ENCODE results near the gene GOLGA6L25. TPM values are rescaled to one million over a fixed set of nuclear protein-coding genes. Genes with fewer than 3 reads are reported as not detected.
A peak's percentile ranks its signal among the peaks of the same experiment; 100 is the strongest.
"Not testable (repeated sequence)": the region's sequence is repeated elsewhere in the genome, so short reads cannot be mapped to it uniquely, and the experiment has no call there.

Gene GOLGA6L25
- total and polyA plus RNA-seq, 2 experiments from 2014 or later = not detected

GRCh38 chr15:28588977-28589606 lies 35.7 kb downstream of the GOLGA6L25 start:
- not testable (repeated sequence) for H3K36me3 Mint-ChIP-seq (ENCODE audit: low read depth); H3K79me2 ChIP-seq (replicated peaks; ENCODE audit: insufficient read depth); H3K4me1 Mint-ChIP-seq; H3K36me3 ChIP-seq (ENCODE audit: insufficient read depth); H3K4me3 Mint-ChIP-seq; H3K9me3 Mint-ChIP-seq; H3K27me3 ChIP-seq (ENCODE audit: insufficient read depth); H3K27ac Mint-ChIP-seq; DNase-seq (ENCODE audit: low spot score); H2AFZ ChIP-seq; H3K4me3 ChIP-seq; H3F3A ChIP-seq (replicated peaks; ENCODE audit: low read depth); H3K4me2 ChIP-seq; ATAC-seq; H3K27ac ChIP-seq (ENCODE audit: low read depth); H3K9me2 ChIP-seq (ENCODE audit: insufficient read depth); H3K4me1 ChIP-seq (ENCODE audit: insufficient read depth); H3K27me3 Mint-ChIP-seq (ENCODE audit: insufficient read depth, low read depth, poor library complexity); H4K20me1 ChIP-seq (replicated peaks; ENCODE audit: insufficient read depth)

- H3K79me2 ChIP-seq (replicated peaks; ENCODE audit: insufficient read depth); H3K27me3 ChIP-seq (ENCODE audit: insufficient read depth); H3K36me3 Mint-ChIP-seq (ENCODE audit: low read depth); H3K9me2 ChIP-seq (ENCODE audit: insufficient read depth); H3K4me1 Mint-ChIP-seq; ATAC-seq; H4K20me1 ChIP-seq (replicated peaks; ENCODE audit: insufficient read depth); H3K9me3 Mint-ChIP-seq; H3K27ac Mint-ChIP-seq; H3K27ac ChIP-seq (ENCODE audit: low read depth); H3F3A ChIP-seq (replicated peaks; ENCODE audit: low read depth); H3K27me3 Mint-ChIP-seq (ENCODE audit: insufficient read depth, low read depth, poor library complexity); H3K4me1 ChIP-seq (ENCODE audit: insufficient read depth); H2AFZ ChIP-seq; H3K36me3 ChIP-seq (ENCODE audit: insufficient read depth); DNase-seq (ENCODE audit: low spot score): not testable (repeated sequence)
- peak overlapping the region; percentile 35; the same call in 1 of the 2 replicates for H3K4me3 ChIP-seq
- peak overlapping the region; percentile 66; the same call in 1 of the 2 replicates for H3K4me2 ChIP-seq
- H3K4me3 Mint-ChIP-seq = peak overlapping the region; percentile 84
Observed at GRCh38 chr15:28589769-28590168, 36.4 kb downstream of the GOLGA6L25 start.

- H3K27me3 Mint-ChIP-seq (ENCODE audit: insufficient read depth, low read depth, poor library complexity); H3K4me2 ChIP-seq; H3F3A ChIP-seq (replicated peaks; ENCODE audit: low read depth); H3K27ac Mint-ChIP-seq; DNase-seq (ENCODE audit: low spot score); H3K4me3 ChIP-seq; H3K79me2 ChIP-seq (replicated peaks; ENCODE audit: insufficient read depth); H2AFZ ChIP-seq; H3K4me3 Mint-ChIP-seq; H4K20me1 ChIP-seq (replicated peaks; ENCODE audit: insufficient read depth); H3K27ac ChIP-seq (ENCODE audit: low read depth); H3K9me2 ChIP-seq (ENCODE audit: insufficient read depth); H3K36me3 ChIP-seq (ENCODE audit: insufficient read depth); H3K36me3 Mint-ChIP-seq (ENCODE audit: low read depth); H3K4me1 ChIP-seq (ENCODE audit: insufficient read depth); H3K27me3 ChIP-seq (ENCODE audit: insufficient read depth); H3K4me1 Mint-ChIP-seq; H3K9me3 Mint-ChIP-seq: not testable (repeated sequence)
- peak; percentile 70 for ATAC-seq
Observed at GRCh38 chr15:28592395-28592794, 39.0 kb downstream of the GOLGA6L25 start.

GRCh38 chr15:28593424-28594129 lies 40.2 kb downstream of the GOLGA6L25 start:
- H3F3A ChIP-seq (replicated peaks; ENCODE audit: low read depth); H3K27me3 Mint-ChIP-seq (ENCODE audit: insufficient read depth, low read depth, poor library complexity); H3K9me2 ChIP-seq (ENCODE audit: insufficient read depth); H3K4me1 ChIP-seq (ENCODE audit: insufficient read depth); DNase-seq (ENCODE audit: low spot score); H3K27ac Mint-ChIP-seq; H3K4me1 Mint-ChIP-seq; H3K4me2 ChIP-seq; ATAC-seq; H3K9me3 Mint-ChIP-seq; H2AFZ ChIP-seq; H4K20me1 ChIP-seq (replicated peaks; ENCODE audit: insufficient read depth); H3K79me2 ChIP-seq (replicated peaks; ENCODE audit: insufficient read depth); H3K27ac ChIP-seq (ENCODE audit: low read depth); H3K27me3 ChIP-seq (ENCODE audit: insufficient read depth); H3K4me3 Mint-ChIP-seq; H3K4me3 ChIP-seq; H3K36me3 ChIP-seq (ENCODE audit: insufficient read depth): not testable (repeated sequence)
- H3K36me3 Mint-ChIP-seq (ENCODE audit: low read depth) = peaks cover 11% of the 10 kb centered on the region

- not testable (repeated sequence) for H3K4me3 Mint-ChIP-seq; H3K27ac Mint-ChIP-seq; H3K4me3 ChIP-seq; DNase-seq (ENCODE audit: low spot score); H3F3A ChIP-seq (replicated peaks; ENCODE audit: low read depth); H3K36me3 ChIP-seq (ENCODE audit: insufficient read depth); H3K4me1 ChIP-seq (ENCODE audit: insufficient read depth); H3K27me3 Mint-ChIP-seq (ENCODE audit: insufficient read depth, low read depth, poor library complexity); H4K20me1 ChIP-seq (replicated peaks; ENCODE audit: insufficient read depth); H3K9me3 Mint-ChIP-seq; H3K27ac ChIP-seq (ENCODE audit: low read depth); H3K4me1 Mint-ChIP-seq; H2AFZ ChIP-seq; ATAC-seq; H3K27me3 ChIP-seq (ENCODE audit: insufficient read depth); H3K4me2 ChIP-seq; H3K79me2 ChIP-seq (replicated peaks; ENCODE audit: insufficient read depth); H3K9me2 ChIP-seq (ENCODE audit: insufficient read depth)
- peaks cover 14% of the 10 kb centered on the region for H3K36me3 Mint-ChIP-seq (ENCODE audit: low read depth)
Observed at GRCh38 chr15:28597471-28597870, 44.1 kb downstream of the GOLGA6L25 start.

GRCh38 chr15:28598209-28598608 lies 44.8 kb downstream of the GOLGA6L25 start:
- H4K20me1 ChIP-seq (replicated peaks; ENCODE audit: insufficient read depth); H3K4me3 ChIP-seq; H3K4me1 ChIP-seq (ENCODE audit: insufficient read depth); H3K4me3 Mint-ChIP-seq; H3K36me3 ChIP-seq (ENCODE audit: insufficient read depth); H3K4me1 Mint-ChIP-seq; H3K79me2 ChIP-seq (replicated peaks; ENCODE audit: insufficient read depth); DNase-seq (ENCODE audit: low spot score); H3K4me2 ChIP-seq; H3F3A ChIP-seq (replicated peaks; ENCODE audit: low read depth); H3K27ac Mint-ChIP-seq; H2AFZ ChIP-seq; ATAC-seq; H3K27ac ChIP-seq (ENCODE audit: low read depth); H3K9me2 ChIP-seq (ENCODE audit: insufficient read depth); H3K27me3 Mint-ChIP-seq (ENCODE audit: insufficient read depth, low read depth, poor library complexity); H3K27me3 ChIP-seq (ENCODE audit: insufficient read depth); H3K9me3 Mint-ChIP-seq: not testable (repeated sequence)
- H3K36me3 Mint-ChIP-seq (ENCODE audit: low read depth) = peaks cover 14% of the 10 kb centered on the region

All from GM23338 (cell line).